ENCODE data around the gene COL5A2. TPM values are rescaled to one million over a fixed set of nuclear protein-coding genes. Genes with fewer than 3 reads are reported as not detected.

COL5A2 gene
- total and polyA plus RNA-seq, 12 donors: 5.2 to 46.4 (median 14.5) TPM

DNA sequence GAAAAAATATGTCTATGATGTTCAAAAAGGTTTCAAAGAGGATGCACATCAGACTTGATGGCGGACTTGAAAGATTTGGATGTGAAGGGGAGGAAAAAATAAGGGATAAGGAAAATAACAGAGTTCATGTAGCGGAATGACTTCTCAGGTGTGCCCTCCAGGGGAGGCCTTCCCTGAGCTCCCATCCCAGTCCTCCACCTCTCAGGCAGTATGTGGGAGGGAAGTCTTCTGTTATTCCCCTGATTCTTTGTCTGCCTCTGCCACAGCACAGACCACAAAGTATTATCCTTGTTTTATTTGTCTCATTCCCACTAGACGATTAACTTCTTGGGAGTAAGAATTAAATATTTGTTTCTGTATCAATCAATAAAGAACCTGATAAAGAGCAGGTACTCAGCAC lies 17.7 kb downstream of the COL5A2 start:
- peaks cover 0 to 9% of the 10 kb centered on the region in 2 donors for H3K4me1 ChIP-seq (replicated peaks in 1 of 2)
- intact Hi-C loops (cut with DNase I): no loop called here
- no peaks in the 10 kb centered on the region for H3K9me3 ChIP-seq (replicated peaks in 1 of 3)
- no peaks in the 10 kb centered on the region for H3K27me3 ChIP-seq
- WGBS, 4 donors: 86 to 94% (median 90%) methylated on average over 3 of the region's 3 CpGs
- TF ChIP-seq POLR2A (IDR thresholded peaks at IDR 0.05): no peak
- TF ChIP-seq, protein P1, sequence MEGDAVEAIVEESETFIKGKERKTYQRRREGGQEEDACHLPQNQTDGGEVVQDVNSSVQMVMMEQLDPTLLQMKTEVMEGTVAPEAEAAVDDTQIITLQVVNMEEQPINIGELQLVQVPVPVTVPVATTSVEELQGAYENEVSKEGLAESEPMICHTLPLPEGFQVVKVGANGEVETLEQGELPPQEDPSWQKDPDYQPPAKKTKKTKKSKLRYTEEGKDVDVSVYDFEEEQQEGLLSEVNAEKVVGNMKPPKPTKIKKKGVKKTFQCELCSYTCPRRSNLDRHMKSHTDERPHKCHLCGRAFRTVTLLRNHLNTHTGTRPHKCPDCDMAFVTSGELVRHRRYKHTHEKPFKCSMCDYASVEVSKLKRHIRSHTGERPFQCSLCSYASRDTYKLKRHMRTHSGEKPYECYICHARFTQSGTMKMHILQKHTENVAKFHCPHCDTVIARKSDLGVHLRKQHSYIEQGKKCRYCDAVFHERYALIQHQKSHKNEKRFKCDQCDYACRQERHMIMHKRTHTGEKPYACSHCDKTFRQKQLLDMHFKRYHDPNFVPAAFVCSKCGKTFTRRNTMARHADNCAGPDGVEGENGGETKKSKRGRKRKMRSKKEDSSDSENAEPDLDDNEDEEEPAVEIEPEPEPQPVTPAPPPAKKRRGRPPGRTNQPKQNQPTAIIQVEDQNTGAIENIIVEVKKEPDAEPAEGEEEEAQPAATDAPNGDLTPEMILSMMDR (IDR thresholded peaks at IDR 0.05): no peak
- no peak overlapping the region for H3K27ac ChIP-seq
- DNase-seq: no peak
- H3K4me3 ChIP-seq: no peak overlapping the region
- no peaks in the 10 kb centered on the region for H3K36me3 ChIP-seq (replicated peaks in 1 of 2)

DNA sequence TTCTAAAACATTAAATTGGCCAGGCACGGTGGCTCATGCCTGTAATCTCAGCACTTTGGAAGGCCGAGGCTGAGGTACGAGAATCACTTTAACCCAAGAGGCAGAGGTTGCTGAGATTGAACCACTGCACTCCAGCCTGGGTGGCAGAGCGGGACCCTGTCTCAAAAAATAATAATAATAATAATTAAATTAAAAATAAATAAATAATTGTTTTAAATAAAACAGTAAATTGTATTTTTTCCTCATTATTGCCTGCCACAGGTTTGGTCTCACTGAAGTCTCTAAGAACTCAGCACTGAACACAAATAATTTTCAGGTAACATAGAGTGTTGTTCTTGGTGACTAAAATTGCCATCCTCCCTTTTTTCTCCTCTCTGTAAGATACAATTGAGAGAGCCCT lies 19.8 kb downstream of the COL5A2 start:
- no peak overlapping the region for H3K27ac ChIP-seq
- H3K4me3 ChIP-seq: no peak overlapping the region
- H3K36me3 ChIP-seq (replicated peaks in 1 of 2): no peaks in the 10 kb centered on the region
- no peak for DNase-seq
- H3K4me1 ChIP-seq (replicated peaks in 1 of 2): peaks cover 0 to 3% of the 10 kb centered on the region in 2 donors
- intact Hi-C loops (cut with DNase I): no loop called here
- no peak for TF ChIP-seq POLR2A (IDR thresholded peaks at IDR 0.05)
- TF ChIP-seq, protein P1 (IDR thresholded peaks at IDR 0.05): no peak
- WGBS, 4 donors: 93 to 98% (median 96%) methylated on average over 4 of the region's 4 CpGs
- no peaks in the 10 kb centered on the region for H3K9me3 ChIP-seq (replicated peaks in 1 of 3)
- no peaks in the 10 kb centered on the region for H3K27me3 ChIP-seq

GRCh38 chr2:189159273-189159672 lies 20.3 kb downstream of the COL5A2 start:
- Histone ChIP-seq H3K27ac (no peak overlapping the region), H3K4me1 (replicated peaks in 1 of 2) (no peaks in the 10 kb centered on the region), H3K4me3 (no peak overlapping the region), H3K27me3 (no peaks in the 10 kb centered on the region), H3K36me3 (replicated peaks in 1 of 2) (no peaks in the 10 kb centered on the region), H3K9me3 (replicated peaks in 1 of 3) (no peaks in the 10 kb centered on the region)
- TF ChIP-seq, protein P1 (IDR thresholded peaks at IDR 0.05): no peak
- no peak for TF ChIP-seq POLR2A (IDR thresholded peaks at IDR 0.05)
- no peak for DNase-seq
- 76 to 96% (median 94%) methylated on average over 2 of the region's 2 CpGs for WGBS, 4 donors
- intact Hi-C loops (cut with DNase I): no loop called here

GRCh38 chr2:189157939-189158338 lies 21.6 kb downstream of the COL5A2 start:
- no peaks in the 10 kb centered on the region for H3K27me3 ChIP-seq
- H3K36me3 ChIP-seq (replicated peaks in 1 of 2): no peaks in the 10 kb centered on the region
- no peak for DNase-seq
- H3K4me3 ChIP-seq: no peak overlapping the region
- WGBS, 4 donors: 87 to 100% (median 93%) methylated on average over 1 of the region's 1 CpG
- TF ChIP-seq POLR2A (IDR thresholded peaks at IDR 0.05): no peak
- TF ChIP-seq, protein P1 (IDR thresholded peaks at IDR 0.05): no peak
- no peaks in the 10 kb centered on the region for H3K9me3 ChIP-seq (replicated peaks in 1 of 3)
- no peak overlapping the region for H3K27ac ChIP-seq
- intact Hi-C loops (cut with DNase I): no loop called here
- peaks cover 0 to 2% of the 10 kb centered on the region in 2 donors for H3K4me1 ChIP-seq (replicated peaks in 1 of 2)

All from adrenal gland (tissue), 12 donors.